Adipose tissue (tissue), 3 donors: Measurements from ENCODE around the gene SLC66A2. TPM values are rescaled to one million over a fixed set of nuclear protein-coding genes. Genes with fewer than 3 reads are reported as not detected.

ENCODE experiments used
- H3K27ac ChIP-seq: one replicate; pipeline ENCODE4 v1.5.1; 2013; ENCODE audit warnings: low read depth, low read length
- WGBS, 3 donors: extraction: QIAGEN DNeasy Blood & Tissue Kit; methylation state at CpG; one replicate each; pipeline ENCODE4 v1.1.7; 2013; 5-methylcytosine and 5-hydroxymethylcytosine counted together
- polyA plus RNA-seq, 3 donors: library from polyadenylated mRNA; stranded (reverse); fragments of 200-250 nt; gene quantifications; one replicate each; pipeline ENCODE4 v1.2.3, GENCODE V29; 2013
- donor health status: healthy with polysubstance abuse.
- donor health status: Bipolar disorder and iron deficiency.
- donor health status: healthy.

SLC66A2 gene
- polyA plus RNA-seq, 3 donors: 38.2 to 168 (median 95.4) TPM

DNA sequence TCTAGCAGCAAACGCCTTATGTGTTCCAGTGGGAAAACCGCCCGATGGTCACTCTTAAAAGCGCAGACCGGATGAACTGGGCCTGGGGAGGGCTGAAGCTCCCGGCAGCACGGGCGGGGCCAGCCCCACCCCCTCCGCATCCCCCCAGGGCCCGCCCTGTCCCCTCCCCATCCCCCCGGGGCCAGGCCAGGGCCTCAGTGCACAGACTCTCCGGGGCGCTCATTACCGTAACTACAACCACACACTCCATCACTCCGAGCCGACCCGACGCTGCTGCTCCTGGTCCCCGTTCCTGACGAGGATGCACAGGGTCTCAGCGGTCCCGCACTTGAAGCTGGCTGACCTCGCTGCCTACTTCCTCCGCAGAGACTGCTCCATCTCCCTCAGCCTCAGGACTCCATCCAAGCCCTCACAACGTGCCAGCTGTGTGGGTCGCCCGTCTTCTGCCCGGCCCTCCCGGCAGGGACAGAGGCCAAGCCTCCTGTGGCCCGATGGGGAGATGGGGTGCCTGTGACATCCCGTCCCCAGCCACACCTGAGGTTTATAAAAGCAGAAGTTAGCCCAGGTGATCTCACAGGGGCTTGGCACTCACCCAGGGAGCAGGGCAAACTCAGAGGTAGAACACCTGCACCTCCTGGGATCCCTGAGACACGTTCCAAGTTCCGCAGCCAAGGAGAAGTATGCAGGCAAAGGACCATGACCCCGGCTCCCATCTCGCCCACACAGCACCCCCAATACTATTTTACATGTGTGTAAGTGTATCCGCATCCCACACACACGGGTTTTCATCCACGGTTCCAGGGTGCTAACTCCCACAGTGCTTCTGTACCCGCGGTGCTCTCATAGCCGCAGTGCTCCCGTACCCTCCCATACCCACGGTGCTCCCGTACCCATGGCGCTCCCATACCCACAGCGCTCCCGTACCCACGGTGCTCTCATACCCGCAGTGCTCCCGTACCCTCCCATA lies 36.0 kb downstream of the SLC66A2 start:
- WGBS, 3 donors: 91 to 95% (median 94%) methylated on average over 48 to 50 of the region's 50 CpGs

DNA sequence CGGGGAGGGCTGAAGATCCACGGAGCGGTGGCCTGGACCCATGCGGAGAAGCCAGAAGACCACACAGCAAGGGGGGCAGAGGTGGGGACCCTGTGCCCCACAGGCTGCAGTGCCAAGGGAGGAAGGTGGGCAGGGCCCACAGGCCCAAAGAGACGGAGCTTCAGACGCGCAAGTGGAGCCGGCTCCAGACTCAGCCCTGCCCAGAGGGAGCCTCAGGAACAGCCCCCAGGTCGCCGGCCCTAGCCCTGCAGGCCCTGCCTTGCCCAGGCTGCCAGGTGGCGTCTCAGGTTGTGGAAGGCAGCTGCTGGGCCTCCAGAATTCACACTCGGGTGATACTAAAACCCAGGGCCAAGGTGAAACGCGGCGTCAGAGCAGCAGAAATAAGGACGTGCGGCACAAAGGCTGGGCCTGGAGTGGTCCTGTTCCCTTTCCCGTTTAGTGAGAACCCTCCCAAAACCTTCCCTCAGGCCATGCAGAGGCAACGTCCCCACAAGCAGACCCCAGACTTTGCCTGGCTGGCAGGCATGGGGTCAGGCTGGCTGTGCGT lies 36.8 kb downstream of the SLC66A2 start:
- WGBS, 3 donors: 91 to 95% (median 93%) methylated on average over 20 of the region's 20 CpGs

More for the DNA sequence above, 36.0 kb downstream of the SLC66A2 start:
- no peak overlapping the region for H3K27ac ChIP-seq

DNA sequence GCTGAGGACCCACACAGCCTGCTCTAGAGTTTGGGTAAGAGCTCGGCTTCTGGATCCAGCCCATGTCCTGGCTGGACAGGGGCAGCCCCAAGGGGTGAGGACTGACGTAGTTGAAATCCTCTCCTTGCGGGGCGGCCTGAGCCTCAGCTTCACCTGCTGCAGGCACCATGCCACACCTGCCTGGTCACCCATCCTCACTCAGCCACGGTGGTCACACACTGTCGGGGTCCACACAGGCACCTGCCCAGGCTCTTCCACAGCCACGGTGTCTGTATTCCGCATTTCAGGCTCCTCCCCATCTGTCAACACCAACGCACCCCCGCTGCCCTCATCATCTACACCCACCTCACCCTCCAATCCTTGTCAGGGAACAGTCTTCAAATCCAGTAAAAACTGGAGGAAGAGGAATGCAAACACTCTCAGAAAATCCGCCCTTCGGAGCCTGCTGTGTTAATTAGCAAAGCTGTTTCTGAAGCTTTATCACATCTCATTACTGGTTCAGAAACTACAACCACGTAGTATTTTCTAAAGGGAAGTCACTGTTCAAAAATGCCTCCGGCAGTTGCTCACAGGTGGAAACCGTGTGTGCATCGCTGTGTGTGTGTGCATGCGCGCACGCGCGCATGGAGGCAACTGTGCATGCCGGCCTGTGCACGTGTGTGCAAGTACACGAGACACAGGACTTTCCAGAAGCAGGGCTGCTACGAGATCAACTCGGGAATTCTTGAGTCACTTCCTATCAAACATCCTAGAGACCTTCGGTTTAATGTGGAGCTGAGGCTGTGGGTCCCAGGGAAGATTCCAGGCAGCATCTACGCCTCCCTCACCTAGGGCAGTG lies 38.2 kb downstream of the SLC66A2 start:
- no peak overlapping the region for H3K27ac ChIP-seq

More for the DNA sequence above, 36.8 kb downstream of the SLC66A2 start:
- no peak overlapping the region for H3K27ac ChIP-seq

DNA sequence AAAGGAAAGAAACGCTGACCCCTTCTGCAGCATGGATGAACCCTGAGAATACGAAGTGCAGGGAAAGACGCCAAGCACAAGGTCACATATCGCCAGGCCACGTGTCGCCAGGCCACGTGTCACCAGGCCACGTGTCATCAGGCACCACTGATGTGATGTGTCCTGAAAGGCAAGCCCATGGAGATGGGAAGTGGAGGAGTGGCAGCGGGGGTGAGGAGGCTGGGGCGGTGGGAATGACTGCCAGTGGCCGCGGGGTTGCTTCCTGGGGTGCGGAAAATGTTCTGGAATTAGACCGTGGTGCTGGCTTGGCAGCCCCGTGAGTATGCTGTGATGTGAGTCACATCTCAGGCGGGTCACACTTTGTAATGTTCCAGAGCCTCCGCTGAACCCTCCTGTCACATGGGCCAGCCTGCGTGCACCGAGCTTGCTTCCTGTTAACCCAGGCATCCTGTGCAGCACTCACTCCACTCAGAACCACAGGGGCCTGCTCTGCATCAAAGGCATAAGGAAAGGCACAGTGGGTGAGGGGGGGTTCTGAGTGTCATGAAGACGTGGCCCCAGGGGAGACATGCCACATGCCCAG lies 39.0 kb downstream of the SLC66A2 start:
- H3K27ac ChIP-seq: no peak overlapping the region
- WGBS, 3 donors: 83 to 87% (median 83%) methylated on average over 20 of the region's 20 CpGs

More for the DNA sequence above, 38.2 kb downstream of the SLC66A2 start:
- WGBS, 3 donors: 87 to 92% (median 92%) methylated on average over 28 of the region's 28 CpGs

DNA sequence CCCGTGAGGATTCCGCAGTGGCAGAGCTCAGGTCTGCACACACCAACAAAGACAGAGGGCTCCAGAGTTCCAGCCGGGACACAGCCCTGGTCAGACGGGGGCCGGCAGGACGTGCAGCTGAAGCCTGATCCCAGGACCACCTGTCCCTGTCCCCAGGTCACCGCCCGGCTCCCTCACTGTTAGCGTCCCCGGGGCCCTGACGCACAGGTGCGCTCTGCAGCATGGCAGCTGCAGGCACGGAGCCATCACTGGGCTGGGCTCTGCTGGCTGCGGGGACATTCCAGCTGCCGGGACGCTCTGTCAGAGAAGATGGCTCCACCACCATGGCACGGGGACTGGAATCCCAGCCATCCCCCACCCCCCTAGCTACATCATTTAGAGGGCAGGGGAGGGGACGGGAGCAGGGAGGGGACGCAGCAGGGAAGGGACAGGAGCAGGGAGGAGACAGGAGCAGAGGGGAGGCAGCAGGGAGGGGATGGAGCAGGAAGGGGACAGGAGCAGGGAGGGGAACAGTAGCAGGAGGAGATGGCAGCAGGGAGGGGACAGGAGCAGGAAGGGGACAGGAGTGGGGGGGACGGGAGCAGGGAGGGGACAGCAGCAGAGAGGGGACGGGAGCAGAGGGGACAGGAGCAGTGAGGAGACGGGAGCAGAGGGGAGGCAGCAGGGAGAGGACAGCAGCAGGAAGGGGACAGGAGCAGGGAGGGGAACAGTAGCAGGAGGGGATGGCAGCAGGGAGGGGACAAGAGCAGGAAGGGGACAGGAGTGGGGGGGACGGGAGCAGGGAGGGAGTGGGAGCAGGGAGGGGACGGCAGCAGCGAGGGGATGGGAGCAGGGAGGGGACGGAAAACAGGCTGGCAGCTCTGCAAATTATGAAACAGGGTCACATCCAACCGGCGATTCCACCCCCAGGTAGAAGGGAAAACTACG lies 39.8 kb downstream of the SLC66A2 start:
- no peak overlapping the region for H3K27ac ChIP-seq
- 87 to 93% (median 90%) methylated on average over 27 to 29 of the region's 29 CpGs for WGBS, 3 donors

DNA sequence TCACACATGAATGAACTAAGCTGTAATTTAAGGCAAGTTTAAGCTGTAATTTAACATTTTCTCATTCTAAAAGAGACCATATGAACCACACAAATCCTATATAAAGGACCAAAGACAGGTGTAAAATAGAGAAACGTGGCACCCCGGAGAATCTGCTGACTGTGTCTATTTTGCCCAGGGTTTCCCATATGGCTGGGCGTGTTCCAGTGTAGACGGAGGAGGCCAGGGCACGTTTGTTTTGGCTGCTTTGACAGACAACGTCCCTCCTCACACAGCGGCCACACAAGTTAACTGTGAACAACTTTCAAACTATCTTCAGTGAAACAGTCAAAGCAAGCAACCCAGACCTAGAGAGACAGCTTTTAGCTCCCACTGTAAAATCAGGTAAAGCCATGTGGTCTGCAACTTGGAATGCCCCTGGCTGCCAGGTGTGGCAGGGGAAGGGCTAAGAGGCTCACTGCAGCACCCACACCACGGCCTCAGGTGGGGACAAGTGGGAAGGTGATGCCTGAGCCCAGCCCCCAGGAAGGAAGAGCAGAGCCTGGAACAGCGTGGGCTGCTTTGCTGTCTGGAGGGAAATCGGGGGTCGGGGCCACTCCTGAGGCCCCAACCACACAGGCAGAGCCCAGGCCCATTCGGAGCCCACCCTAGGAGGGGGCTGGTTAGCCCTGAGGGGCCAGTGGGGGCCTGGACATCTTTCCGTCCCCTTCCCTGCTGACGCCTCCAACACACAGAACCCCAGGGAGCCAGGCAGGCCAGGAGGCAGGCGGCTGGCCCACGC lies 40.7 kb downstream of the SLC66A2 start:
- WGBS, 3 donors: 86 to 94% (median 89%) methylated on average over 15 to 16 of the region's 16 CpGs
- H3K27ac ChIP-seq: no peak overlapping the region

DNA sequence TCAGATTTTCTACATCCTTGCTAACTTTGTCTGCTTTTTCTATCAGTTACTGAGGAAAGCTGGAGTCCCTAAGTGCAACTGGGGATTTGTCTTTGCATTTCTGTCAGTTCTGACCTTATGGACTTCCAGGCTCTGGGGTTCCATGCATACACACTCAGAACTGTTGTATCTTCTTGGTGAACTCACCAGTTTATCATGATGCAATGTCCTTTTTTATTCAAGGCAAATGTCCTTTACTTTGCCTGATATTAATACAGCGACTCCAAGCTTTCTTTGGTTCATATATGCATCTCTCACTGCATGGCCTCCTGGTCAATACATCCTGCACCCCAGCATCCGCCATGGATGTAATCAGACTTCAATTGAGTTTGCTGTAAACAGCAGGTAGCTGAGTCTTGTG lies 44.7 kb downstream of the SLC66A2 start:
- WGBS, 3 donors: 98 to 100% (median 99%) methylated on average over 2 of the region's 2 CpGs
- no peak overlapping the region for H3K27ac ChIP-seq

DNA sequence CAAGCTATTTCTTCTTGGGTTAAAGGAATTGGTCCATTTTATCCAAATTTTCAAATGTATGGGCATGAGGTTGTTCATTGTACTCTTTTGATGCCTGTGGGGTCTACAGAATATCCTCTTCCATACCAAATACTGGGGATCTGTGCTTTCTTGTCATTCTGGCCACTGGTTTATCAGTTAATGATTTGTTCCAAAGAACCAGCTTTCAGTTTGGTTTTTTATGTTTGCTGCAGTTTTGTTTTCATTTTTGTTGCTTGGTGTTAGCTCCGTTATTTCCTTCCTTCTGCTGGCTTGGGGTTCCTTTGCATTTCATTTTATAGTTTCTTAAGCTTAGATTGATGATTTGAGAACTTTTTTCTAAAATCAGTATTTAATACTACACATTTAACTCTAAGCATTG lies 45.5 kb downstream of the SLC66A2 start:
- 73 to 79% (median 75%) methylated on average over 1 of the region's 1 CpG for WGBS, 3 donors
- no peak overlapping the region for H3K27ac ChIP-seq

DNA sequence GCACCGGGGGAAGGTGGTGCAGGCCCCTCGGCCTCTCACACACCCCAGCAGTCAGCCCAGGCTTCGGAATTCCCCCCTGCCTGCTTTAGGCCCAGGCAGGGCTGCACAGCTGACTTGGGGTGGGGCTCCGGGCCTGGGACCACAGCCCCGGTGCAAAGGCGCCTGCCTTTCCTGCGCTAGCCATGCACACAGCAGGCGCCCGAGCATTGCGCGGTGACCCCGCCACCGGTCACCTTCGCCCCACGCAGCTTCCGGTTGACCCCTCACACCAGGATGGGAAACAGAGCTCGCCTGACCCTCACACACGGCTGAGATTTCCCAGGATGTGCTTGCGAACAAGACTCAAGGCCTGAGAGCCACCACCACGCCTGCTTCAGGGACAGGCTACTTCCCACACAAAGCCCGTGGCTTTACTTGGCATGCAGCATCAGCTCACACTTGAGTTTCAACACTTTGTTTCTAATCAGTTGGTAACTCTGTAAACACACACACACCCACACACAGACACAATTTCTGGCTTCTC lies 46.0 kb downstream of the SLC66A2 start:
- no peak overlapping the region for H3K27ac ChIP-seq
- 86 to 92% (median 89%) methylated on average over 21 of the region's 21 CpGs for WGBS, 3 donors

DNA sequence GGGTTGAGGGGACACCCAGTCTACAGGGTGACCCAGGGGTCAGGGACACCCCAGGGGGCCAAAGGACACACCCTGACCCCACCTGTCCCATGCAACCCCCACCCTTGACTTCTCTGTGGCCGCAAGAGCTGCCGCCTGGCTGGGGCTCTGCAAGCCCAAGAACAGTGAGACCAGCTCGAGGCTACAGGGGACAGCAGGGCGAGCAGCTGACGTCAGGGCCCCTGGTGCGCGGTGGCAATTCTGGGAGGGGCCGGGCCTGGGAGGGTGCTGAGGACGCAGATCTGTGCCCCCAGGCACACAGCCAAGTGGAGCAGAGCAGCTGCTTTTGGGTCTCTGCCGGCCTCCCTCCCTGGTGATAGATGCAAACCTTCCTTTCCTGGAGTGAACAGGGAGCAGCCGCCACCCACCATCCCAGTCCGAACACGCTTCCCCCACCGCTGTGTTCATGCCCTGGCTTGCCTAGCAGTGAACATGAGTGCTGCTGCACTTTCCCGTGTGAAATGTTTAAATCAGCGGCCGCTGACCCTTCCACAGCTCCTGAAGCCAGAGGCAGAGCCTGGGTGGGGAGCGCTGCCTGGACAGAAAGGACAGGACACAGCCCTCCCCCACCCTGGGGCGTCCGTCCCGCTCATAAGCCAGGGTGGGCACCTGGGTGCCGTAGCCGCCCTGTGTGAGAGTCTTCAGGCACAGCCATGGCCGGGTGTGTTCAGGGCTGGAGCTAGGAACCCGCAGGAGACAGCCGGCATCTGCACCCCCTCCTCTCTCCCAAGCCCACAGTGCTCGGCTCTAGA lies 46.9 kb downstream of the SLC66A2 start:
- H3K27ac ChIP-seq: no peak overlapping the region
- 93 to 96% (median 95%) methylated on average over 27 of the region's 27 CpGs for WGBS, 3 donors

DNA sequence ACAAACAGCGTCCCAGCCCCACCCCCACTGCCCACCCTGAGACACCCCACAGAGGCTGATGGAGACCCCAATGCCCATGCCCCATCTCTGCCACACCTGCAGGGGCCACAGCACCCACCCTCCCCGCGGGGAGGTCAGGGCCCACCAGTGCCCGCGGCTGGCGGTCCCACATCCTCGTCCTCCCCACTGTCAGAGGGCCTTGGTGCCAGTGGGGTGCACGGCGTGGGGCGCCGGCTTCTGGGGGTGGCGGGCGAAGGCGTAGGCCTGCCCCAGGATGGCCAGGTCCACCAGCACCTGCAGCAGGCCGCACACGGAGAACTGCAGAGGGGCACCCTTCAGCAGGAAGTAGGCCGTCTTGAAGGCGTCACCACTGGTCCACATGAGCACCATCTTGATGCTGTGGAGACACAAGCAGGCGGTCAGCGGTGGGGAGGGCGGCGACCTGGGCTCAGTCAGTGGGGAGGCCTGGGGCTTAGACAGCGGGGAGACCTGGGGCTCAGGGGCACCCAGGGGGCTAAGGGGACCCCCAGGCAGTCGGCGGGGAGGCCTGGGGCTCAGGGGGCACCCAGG lies 47.6 kb downstream of the SLC66A2 start:
- WGBS, 3 donors: 93 to 97% (median 96%) methylated on average over 23 to 25 of the region's 25 CpGs
- H3K27ac ChIP-seq: no peak overlapping the region

DNA sequence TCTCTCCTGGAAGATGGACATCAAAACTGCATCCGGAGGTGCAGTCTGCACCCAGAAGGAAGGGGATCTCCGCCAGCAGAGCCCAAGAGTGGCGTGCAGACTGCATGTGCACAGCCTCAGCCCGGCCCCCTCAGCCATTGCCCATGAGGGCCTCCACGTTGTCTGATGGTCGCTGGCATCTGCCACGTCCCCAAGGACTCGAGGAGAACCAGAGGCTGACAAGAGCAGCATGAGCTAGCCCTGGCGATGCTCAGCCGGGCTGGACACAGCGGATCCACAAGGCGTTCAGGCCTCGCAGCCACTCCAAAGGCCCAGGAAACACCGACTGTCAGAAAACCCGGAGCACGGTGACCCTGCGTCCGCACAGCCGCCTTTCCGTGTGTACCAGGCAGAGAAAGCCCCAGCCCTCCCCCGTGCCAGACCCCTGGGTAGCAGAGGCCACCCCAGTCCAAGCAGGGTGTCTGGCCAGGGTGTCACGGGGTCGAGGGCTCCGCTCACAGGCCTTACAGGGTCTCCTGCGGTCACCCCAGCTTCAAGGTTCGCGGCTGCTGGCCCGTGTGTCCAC lies 48.3 kb downstream of the SLC66A2 start:
- H3K27ac ChIP-seq: no peak overlapping the region
- WGBS, 3 donors: 94 to 98% (median 97%) methylated on average over 28 of the region's 28 CpGs

DNA sequence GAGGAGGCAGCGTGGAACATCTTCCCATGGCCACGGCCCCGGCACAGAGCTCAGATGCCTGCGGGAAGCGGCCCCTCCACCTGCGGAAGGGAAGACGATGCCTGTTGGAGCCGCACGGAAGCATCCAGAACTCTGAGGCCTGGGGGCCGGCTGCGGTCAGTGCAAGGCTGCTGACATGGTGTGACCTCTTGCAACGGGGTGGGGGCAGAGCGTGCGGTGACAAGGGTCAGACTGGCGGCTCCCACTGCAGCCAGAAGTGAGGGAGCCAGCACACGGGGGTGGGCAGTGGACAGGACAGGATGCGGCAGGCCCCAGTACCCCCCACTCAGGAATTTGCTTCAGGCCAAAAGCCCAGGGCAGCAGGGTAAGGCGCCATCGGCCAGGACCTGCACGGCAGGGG lies 48.8 kb downstream of the SLC66A2 start:
- WGBS, 3 donors: 92 to 96% (median 96%) methylated on average over 20 of the region's 20 CpGs
- H3K27ac ChIP-seq: no peak overlapping the region

DNA sequence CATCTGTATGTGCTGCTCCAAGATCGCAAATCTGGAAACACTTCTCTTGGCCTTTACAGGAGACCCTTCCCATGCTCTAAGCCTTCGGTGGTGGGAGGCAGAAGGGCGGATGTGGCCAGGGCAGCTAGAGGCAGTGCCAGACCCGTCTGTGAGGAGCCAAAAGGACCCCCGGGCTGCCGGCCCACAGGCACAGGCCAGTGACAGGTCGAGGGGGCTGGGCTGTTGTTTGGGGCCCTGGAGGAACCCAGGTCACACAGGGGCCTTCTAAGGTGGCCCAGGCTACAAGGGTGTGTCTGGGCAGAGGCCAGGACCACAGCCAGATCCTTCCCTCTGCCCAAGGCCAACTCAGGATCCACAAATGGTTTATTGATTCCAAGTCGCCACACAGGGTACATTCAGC lies 49.4 kb downstream of the SLC66A2 start:
- WGBS, 3 donors: 90 to 97% (median 90%) methylated on average over 8 of the region's 8 CpGs
- no peak overlapping the region for H3K27ac ChIP-seq

DNA sequence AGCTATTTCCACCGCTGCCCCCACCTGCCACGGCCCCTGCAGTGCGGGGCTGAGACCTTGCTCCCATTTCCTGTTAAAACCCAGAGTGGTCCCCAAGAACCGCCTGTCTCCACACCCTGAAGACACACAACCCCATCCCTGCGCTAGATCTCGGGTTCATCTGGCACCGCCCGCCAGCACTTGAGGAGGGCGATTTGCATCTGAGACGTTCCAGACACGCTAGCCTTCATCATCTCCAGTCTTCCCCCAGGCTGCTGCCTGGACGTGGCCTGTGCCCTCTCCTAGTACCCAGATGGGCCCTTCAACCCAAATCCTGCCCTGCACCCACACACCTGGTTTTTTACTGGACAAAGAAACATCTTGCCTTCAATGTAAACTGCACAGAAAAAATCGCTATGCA lies 49.8 kb downstream of the SLC66A2 start:
- H3K27ac ChIP-seq: no peak overlapping the region
- WGBS, 3 donors: 95 to 97% (median 95%) methylated on average over 13 of the region's 13 CpGs
